Measurements from ENCODE around the gene PNRC1. TPM values are rescaled to one million over a fixed set of nuclear protein-coding genes. Genes with fewer than 3 reads are reported as not detected.
"Not testable (repeated sequence)": the region's sequence is repeated elsewhere in the genome, so short reads cannot be mapped to it uniquely, and the experiment has no call there.

The PNRC1 gene
- total RNA-seq, 1 donor from 2014 or later: 236 TPM

DNA sequence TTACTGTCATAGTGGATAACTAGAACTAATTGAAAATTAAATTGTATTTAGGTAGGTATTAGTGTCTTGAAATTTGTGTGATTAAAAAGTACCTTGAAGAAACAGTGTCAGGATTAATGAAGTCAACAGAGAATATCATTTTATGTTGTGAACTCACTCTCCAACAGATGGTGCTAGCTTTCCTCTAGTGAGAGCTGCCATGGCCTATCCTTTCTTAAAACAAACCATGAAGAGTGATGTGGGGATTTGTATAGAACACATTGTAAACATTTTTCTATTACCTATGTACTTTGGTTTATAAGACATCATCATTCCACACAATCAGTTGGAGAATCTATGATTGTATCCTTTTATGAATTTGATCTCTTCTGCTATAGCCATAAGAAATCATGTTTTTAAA lies 42.1 kb downstream of the PNRC1 start:
- Histone ChIP-seq H3K4me3 (no peak overlapping the region), H3K4me1 (no peaks in the 10 kb centered on the region), H3K27ac (no peak overlapping the region), H3K36me3 (no peaks in the 10 kb centered on the region), H3K79me2 (ENCODE audit: low read depth) (no peaks in the 10 kb centered on the region), H3K4me2 (no peak overlapping the region), H3K9ac (no peak overlapping the region), H3F3A (ENCODE audit: low read depth) (no peaks in the 10 kb centered on the region), H2AFZ (replicated peaks) (no peak overlapping the region), H3K9me3 (ENCODE audit: low read depth) (no peaks in the 10 kb centered on the region), H3K27me3 (peaks cover 12% of the 10 kb centered on the region), H4K20me1 (ENCODE audit: low read depth) (no peaks in the 10 kb centered on the region)
- H3K4me3 Mint-ChIP-seq: no peak overlapping the region
- H3K27me3 Mint-ChIP-seq (ENCODE audit: insufficient read depth, low read depth): peaks cover 6% of the 10 kb centered on the region
- H3K36me3 Mint-ChIP-seq: peaks cover 6% of the 10 kb centered on the region
- peaks cover 8% of the 10 kb centered on the region for H3K9me3 Mint-ChIP-seq
- no peak overlapping the region for H3K27ac Mint-ChIP-seq
- TF ChIP-seq EZH2phosphoT487 (IDR thresholded peaks at IDR 0.05): no peak
- no peak for TF ChIP-seq EZH2 (IDR thresholded peaks at IDR 0.05)
- TF ChIP-seq, protein P1, sequence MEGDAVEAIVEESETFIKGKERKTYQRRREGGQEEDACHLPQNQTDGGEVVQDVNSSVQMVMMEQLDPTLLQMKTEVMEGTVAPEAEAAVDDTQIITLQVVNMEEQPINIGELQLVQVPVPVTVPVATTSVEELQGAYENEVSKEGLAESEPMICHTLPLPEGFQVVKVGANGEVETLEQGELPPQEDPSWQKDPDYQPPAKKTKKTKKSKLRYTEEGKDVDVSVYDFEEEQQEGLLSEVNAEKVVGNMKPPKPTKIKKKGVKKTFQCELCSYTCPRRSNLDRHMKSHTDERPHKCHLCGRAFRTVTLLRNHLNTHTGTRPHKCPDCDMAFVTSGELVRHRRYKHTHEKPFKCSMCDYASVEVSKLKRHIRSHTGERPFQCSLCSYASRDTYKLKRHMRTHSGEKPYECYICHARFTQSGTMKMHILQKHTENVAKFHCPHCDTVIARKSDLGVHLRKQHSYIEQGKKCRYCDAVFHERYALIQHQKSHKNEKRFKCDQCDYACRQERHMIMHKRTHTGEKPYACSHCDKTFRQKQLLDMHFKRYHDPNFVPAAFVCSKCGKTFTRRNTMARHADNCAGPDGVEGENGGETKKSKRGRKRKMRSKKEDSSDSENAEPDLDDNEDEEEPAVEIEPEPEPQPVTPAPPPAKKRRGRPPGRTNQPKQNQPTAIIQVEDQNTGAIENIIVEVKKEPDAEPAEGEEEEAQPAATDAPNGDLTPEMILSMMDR (IDR thresholded peaks at IDR 0.05): peak; percentile 61
- H3K4me1 Mint-ChIP-seq: peaks cover 10% of the 10 kb centered on the region
- peak; percentile 38 for DNase-seq (ENCODE audit: low spot score)

DNA sequence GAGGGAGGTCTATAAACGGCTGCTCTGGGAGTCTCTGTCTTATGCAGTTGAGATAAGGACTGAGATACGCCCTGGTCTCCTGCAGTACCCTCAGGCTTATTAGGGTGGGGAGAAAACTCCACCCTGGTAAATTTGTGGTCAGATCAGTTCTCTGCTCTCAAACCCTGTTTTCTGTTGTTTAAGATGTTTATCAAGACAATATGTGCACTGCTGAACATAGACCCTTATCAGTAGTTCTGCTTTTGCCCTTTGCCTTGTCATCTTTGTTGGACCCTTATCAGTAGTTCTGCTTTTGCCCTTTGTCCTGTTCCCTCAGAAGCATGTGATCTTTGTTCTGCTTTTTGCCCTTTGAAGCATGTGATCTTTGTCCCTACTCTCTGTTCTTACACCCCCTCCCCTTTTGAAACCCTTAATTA lies 47.7 kb downstream of the PNRC1 start:
- not testable (repeated sequence) for H3K27ac Mint-ChIP-seq; H3K4me1 ChIP-seq; H3K9me3 ChIP-seq (ENCODE audit: low read depth); DNase-seq (ENCODE audit: low spot score); H3K27me3 Mint-ChIP-seq (ENCODE audit: insufficient read depth, low read depth); H3K36me3 ChIP-seq; H3F3A ChIP-seq (ENCODE audit: low read depth); H3K4me3 Mint-ChIP-seq; H3K9ac ChIP-seq; H3K4me2 ChIP-seq; H2AFZ ChIP-seq (replicated peaks); H3K27me3 ChIP-seq; H3K4me3 ChIP-seq; H3K27ac ChIP-seq; H3K36me3 Mint-ChIP-seq; H3K79me2 ChIP-seq (ENCODE audit: low read depth); H4K20me1 ChIP-seq (ENCODE audit: low read depth); H3K4me1 Mint-ChIP-seq
- peaks cover 18% of the 10 kb centered on the region for H3K9me3 Mint-ChIP-seq

DNA sequence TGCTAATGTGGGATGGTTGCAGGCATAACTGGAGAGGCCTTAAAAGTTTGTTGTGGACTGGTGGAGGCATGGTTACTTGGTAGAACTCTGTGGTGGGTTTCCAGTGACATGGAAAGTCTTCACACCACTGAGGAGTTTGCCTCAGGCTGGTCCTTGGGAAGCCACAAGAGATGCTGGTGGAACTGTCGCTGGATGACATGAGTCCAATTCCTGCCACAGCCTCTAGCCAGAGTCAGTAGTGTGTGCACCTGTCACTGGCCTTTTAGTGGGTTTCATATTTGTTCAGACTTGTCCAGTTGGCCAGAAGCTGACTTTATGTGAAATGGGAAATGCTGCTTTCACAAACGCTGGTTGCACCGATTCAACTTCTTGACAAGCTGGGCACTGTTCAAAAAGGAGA lies 51.0 kb downstream of the PNRC1 start:
- Histone ChIP-seq H3K4me1 (no peaks in the 10 kb centered on the region), H3K4me3 (no peak overlapping the region), H3K27ac (no peak overlapping the region), H2AFZ (replicated peaks) (no peak overlapping the region), H4K20me1 (ENCODE audit: low read depth) (no peaks in the 10 kb centered on the region), H3K79me2 (ENCODE audit: low read depth) (no peaks in the 10 kb centered on the region), H3K27me3 (no peaks in the 10 kb centered on the region), H3K9me3 (ENCODE audit: low read depth) (no peaks in the 10 kb centered on the region), H3K36me3 (no peaks in the 10 kb centered on the region), H3K4me2 (no peak overlapping the region), H3K9ac (no peak overlapping the region), H3F3A (ENCODE audit: low read depth) (no peaks in the 10 kb centered on the region)
- Mint-ChIP-seq H3K4me1 (no peaks in the 10 kb centered on the region), H3K36me3 (peaks cover 8% of the 10 kb centered on the region), H3K27me3 (ENCODE audit: insufficient read depth, low read depth) (peaks cover 2% of the 10 kb centered on the region), H3K4me3 (no peak overlapping the region), H3K9me3 (peaks cover 22% of the 10 kb centered on the region), H3K27ac (no peak overlapping the region)
- no peak for DNase-seq (ENCODE audit: low spot score)
- TF ChIP-seq EZH2phosphoT487 (IDR thresholded peaks at IDR 0.05): no peak
- TF ChIP-seq EZH2 (IDR thresholded peaks at IDR 0.05): no peak
- TF ChIP-seq, protein P1 (IDR thresholded peaks at IDR 0.05): no peak

DNA sequence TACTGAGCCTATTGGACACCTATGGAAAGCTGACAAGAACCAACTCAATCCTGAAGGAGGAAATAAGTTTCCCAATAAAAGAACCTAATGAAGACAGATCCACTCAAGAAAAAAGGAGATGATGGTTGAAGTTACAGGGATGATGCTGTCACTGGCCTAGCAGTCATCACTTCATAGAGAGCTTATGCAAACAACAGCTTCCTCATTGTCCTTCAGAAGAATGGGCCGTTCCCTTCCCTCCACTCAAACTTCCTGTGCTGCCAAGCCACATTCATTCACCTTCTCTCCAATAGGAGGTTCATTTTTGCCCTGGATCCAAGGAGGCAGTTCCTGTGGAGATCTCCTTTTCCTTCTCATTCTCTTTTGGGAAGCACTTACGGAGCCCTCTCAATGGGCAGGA lies 51.5 kb downstream of the PNRC1 start:
- peaks cover 2% of the 10 kb centered on the region for H3K27me3 Mint-ChIP-seq (ENCODE audit: insufficient read depth, low read depth)

More for the DNA sequence above, 51.5 kb downstream of the PNRC1 start:
- peaks cover 18% of the 10 kb centered on the region for H3K9me3 Mint-ChIP-seq
- no peak overlapping the region for H3K27ac ChIP-seq
- no peak overlapping the region for H3K27ac Mint-ChIP-seq
- TF ChIP-seq, protein P1 (IDR thresholded peaks at IDR 0.05): no peak
- TF ChIP-seq EZH2phosphoT487 (IDR thresholded peaks at IDR 0.05): no peak
- no peak for TF ChIP-seq EZH2 (IDR thresholded peaks at IDR 0.05)
- no peaks in the 10 kb centered on the region for H3K4me1 ChIP-seq
- no peak overlapping the region for H3K4me3 ChIP-seq
- H3K4me3 Mint-ChIP-seq: no peak overlapping the region
- H3K36me3 Mint-ChIP-seq: peaks cover 4% of the 10 kb centered on the region
- no peak overlapping the region for H2AFZ ChIP-seq (replicated peaks)
- no peak overlapping the region for H3K9ac ChIP-seq
- H3K4me2 ChIP-seq: no peak overlapping the region
- H3K9me3 ChIP-seq (ENCODE audit: low read depth): no peaks in the 10 kb centered on the region
- no peaks in the 10 kb centered on the region for H3K4me1 Mint-ChIP-seq
- no peak for DNase-seq (ENCODE audit: low spot score)
- no peaks in the 10 kb centered on the region for H3K27me3 ChIP-seq
- no peaks in the 10 kb centered on the region for H3F3A ChIP-seq (ENCODE audit: low read depth)
- H4K20me1 ChIP-seq (ENCODE audit: low read depth): no peaks in the 10 kb centered on the region
- H3K36me3 ChIP-seq: no peaks in the 10 kb centered on the region
- H3K79me2 ChIP-seq (ENCODE audit: low read depth): no peaks in the 10 kb centered on the region
